Fibroblast of the aortic adventitia (primary cell): Measurements from ENCODE around the gene SLCO2B1. TPM values are rescaled to one million over a fixed set of nuclear protein-coding genes. Genes with fewer than 3 reads are reported as not detected.
A peak's percentile ranks its signal among the peaks of the same experiment; 100 is the strongest.

Experiments used
- DNase-seq: peaks from one replicate; pipeline ENCODE4 v3.0.0-alpha.2; 2010; ENCODE audit warnings: low read depth
- H3K4me3 ChIP-seq: 2 replicates; pipeline ENCODE4 v1.5.1; 2011; ENCODE audit warnings: low read depth, mild to moderate bottlenecking, control low read depth, low read length, moderate library complexity
- total RNA-seq: library from RNA; depleted of rRNA; stranded (reverse); fragments of >200 nt; gene quantifications from 2 replicates; pipeline ENCODE4 v1.2.3, GENCODE V29; 2012; ENCODE audit warnings: low replicate concordance
- TF ChIP-seq, protein P1 (sequence below): IDR thresholded peaks from 2 replicates; pipeline ENCODE4 v1.5.1; 2011; ENCODE audit warnings: mild to moderate bottlenecking, low read length, control low read depth, inconsistent platforms; ENCODE audit not compliant: insufficient read depth

Gene SLCO2B1
- total RNA-seq, 1 donor, result not detected

DNA sequence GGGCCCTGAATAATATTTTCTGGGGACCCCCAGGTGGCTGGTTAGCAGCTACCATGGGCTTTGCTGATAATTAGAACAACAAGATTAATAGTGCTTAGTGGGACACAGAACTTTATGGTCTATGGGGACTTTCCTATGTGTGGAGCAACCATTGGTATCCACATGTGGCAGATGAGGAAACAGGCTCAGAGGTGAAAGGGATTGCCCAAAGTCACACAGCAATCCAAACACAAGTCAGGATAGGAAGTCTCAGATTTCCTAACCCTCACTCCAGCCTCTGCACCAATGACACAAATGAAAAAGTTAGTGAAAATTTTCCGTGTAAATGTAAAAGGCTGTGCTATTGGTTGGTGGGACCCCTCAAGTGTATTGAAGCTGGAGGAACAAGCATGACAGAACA lies 15.3 kb upstream of the SLCO2B1 start:
- H3K4me3 ChIP-seq, result no peak overlapping the region
- no peak for DNase-seq
- TF ChIP-seq, protein P1, sequence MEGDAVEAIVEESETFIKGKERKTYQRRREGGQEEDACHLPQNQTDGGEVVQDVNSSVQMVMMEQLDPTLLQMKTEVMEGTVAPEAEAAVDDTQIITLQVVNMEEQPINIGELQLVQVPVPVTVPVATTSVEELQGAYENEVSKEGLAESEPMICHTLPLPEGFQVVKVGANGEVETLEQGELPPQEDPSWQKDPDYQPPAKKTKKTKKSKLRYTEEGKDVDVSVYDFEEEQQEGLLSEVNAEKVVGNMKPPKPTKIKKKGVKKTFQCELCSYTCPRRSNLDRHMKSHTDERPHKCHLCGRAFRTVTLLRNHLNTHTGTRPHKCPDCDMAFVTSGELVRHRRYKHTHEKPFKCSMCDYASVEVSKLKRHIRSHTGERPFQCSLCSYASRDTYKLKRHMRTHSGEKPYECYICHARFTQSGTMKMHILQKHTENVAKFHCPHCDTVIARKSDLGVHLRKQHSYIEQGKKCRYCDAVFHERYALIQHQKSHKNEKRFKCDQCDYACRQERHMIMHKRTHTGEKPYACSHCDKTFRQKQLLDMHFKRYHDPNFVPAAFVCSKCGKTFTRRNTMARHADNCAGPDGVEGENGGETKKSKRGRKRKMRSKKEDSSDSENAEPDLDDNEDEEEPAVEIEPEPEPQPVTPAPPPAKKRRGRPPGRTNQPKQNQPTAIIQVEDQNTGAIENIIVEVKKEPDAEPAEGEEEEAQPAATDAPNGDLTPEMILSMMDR, result no peak

DNA sequence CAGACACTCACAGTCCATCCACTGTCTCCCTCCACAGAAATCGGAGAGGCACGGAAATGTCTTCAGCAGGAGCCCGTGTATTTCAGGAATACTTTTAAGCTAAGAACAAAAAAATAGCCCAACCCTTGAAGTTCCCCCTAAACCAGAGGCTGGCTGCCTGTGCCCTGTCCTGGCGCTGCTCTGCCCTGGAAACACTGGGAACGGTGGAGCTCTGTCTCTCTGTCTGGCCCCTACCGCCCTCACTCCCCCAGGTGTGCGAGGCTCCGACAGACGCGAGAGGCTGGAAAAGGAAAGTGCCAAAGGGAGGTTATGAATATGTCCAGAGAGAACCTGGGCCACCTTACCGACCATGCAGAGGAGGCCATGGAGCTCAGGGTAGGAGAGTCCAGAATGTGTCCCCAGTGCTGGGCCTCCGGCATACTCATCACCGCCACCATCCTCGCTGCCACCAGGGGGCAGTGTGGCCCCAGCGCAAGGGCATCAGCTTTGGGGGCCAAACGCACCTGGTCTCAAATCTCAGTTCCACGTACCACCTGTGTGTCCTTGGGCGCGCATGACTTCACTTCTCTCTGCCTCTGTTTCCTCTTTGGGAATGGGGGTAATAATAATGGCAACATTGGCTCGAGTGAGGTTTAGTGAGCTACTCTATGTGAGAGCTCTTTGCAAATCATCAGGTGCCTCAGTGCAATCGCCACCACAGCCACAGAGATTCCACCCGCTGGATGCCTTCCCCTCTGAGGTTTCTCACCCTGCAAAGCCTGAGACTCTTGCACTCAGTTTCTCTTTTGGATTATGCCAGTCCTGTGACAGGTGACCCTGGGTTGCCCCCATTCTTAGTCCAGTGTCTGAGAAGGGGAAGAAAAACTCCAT lies 10.4 kb upstream of the SLCO2B1 start:
- DNase-seq, result peak; percentile 29
- TF ChIP-seq, protein P1, result peak; percentile 91
- no peak overlapping the region for H3K4me3 ChIP-seq

DNA sequence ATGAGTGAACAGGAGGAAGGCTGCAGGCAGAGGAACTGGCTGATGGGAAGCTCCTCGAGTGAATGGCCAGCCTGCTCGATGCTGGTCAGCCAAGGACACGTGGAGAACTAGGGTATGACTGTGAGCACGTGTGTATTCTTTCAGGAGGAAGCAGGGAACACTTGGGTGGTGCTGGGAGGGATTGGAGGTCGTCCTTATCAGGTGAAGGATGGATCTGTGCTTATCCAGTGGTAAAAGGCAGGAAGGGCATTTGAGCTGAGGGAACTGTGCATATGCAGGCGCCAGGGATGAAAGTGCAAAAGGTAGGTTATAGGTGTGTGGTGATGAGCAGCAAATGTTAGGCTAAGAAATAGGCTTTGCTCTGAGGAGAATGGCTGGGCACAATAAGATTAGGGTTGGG lies 9.7 kb upstream of the SLCO2B1 start:
- H3K4me3 ChIP-seq, result no peak overlapping the region
- TF ChIP-seq, protein P1, result no peak
- no peak for DNase-seq

DNA sequence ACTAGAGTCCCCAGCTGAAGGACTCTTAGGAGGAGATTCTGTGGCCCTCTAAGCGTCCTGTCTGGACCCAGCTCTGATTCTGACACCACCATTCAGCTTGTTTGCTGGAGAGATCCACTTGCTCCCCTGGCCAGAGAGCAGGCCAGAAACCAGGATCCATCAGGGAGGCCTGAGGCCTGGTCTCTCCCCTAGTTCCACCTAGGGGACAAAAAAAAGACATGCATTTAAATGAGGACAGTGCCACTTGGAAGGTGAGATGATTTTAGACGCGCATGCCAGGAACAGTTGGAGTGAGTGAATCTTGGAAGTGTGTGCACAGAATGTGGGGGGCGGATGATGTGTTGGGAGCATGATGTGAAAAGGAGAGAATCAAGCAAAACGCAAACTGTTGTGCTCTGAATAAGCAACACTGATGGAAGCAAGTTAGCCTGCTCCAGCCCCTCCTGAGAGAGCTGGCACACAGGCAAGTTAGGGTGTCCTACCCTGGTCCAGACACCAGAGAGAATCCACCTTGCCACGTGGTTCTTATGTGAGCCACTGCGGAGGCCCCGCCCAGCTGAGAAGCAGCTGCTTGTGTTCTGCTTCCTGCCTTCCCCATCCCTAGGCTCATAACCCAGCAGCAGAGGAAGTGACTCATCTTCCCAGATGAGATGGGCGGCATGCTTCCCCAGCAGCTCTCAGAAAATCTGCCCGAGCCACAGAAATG lies 8.0 kb upstream of the SLCO2B1 start:
- TF ChIP-seq, protein P1, result peak; percentile 3
- H3K4me3 ChIP-seq, result no peak overlapping the region

DNA sequence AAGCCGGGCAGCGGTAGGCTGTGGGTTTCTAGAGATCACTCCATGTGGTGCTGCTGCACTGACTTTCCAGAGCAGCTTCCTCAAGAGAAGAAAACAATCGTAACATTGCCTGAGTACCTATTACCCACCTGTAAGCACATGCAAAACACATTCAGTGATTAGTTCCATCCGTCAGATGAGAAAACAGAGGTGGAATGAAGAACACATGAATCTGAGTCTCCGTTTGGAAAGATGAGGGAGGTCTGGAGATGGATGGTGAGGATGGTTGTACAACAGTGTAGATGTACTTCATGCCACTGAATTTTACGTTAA lies 7.5 kb upstream of the SLCO2B1 start:
- TF ChIP-seq, protein P1, result no peak
- no peak overlapping the region for H3K4me3 ChIP-seq
- no peak for DNase-seq

More for the DNA sequence above, 8.0 kb upstream of the SLCO2B1 start:
- peak; percentile 87 for DNase-seq

DNA sequence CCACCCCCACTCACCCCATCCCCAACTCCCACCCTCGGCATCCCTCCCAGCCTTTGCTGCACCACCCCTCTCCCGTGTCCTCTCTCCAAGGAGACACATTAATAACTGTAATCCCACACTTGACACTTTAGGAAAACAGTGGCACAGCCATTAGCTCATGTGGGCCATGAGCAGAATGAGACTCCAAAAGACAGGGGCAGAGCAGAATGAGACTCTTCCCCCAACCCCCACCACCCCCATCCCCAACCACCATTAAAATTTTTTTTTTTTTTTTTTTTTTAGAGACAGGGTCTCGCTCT lies 6.2 kb upstream of the SLCO2B1 start:
- TF ChIP-seq, protein P1, result no peak
- no peak for DNase-seq
- no peak overlapping the region for H3K4me3 ChIP-seq
